GM19099 (cell line): ENCODE results near the gene NPHP4.

Experiments used
- POLR2A ChIP-seq: IDR thresholded peaks from 3 replicates; pipeline ENCODE4 v1.6.1; 2011; ENCODE audit warnings: low read depth; ENCODE audit not compliant: insufficient read length; ENCODE audit errors: extremely low read depth

Gene NPHP4

GRCh38 chr1:5998906-5999301, 6.7 kb upstream of the NPHP4 start:
- no peak for TF ChIP-seq POLR2A

GRCh38 chr1:5998051-5998905, 6.1 kb upstream of the NPHP4 start:
- no peak for TF ChIP-seq POLR2A

GRCh38 chr1:5997316-5997715, 5.1 kb upstream of the NPHP4 start:
- no peak for TF ChIP-seq POLR2A

GRCh38 chr1:5996641-5997270, 4.5 kb upstream of the NPHP4 start:
- no peak for TF ChIP-seq POLR2A

- no peak for TF ChIP-seq POLR2A
Measured at GRCh38 chr1:5995871-5996630, 3.8 kb upstream of the NPHP4 start.

- TF ChIP-seq POLR2A, result no peak
Measured at GRCh38 chr1:5994713-5995621, 2.7 kb upstream of the NPHP4 start.

- TF ChIP-seq POLR2A, result peak; percentile 36
Measured at GRCh38 chr1:5993556-5994491, 1.6 kb upstream of the NPHP4 start.

- no peak for TF ChIP-seq POLR2A
Measured at GRCh38 chr1:5992814-5993555, 760 bp upstream of the NPHP4 start.

GRCh38 chr1:5991381-5992025, 722 bp downstream of the NPHP4 start:
- TF ChIP-seq POLR2A, result no peak

GRCh38 chr1:5990913-5991312, 1.3 kb downstream of the NPHP4 start:
- TF ChIP-seq POLR2A, result no peak

GRCh38 chr1:5989731-5990271, 2.4 kb downstream of the NPHP4 start:
- TF ChIP-seq POLR2A, result no peak

- no peak for TF ChIP-seq POLR2A
Measured at GRCh38 chr1:5989286-5989605, 3.0 kb downstream of the NPHP4 start.

GRCh38 chr1:5988596-5989285, 3.5 kb downstream of the NPHP4 start:
- no peak for TF ChIP-seq POLR2A
